IPS-18c (cell line): ENCODE data around the gene WDR88.
"Not testable (repeated sequence)": the region's sequence is repeated elsewhere in the genome, so short reads cannot be mapped to it uniquely, and the experiment has no call there.

Experiments
- H3K4me3 ChIP-seq: 2 replicates; pipeline ENCODE4 v1.7.0; 2013; ENCODE audit warnings: low read depth, mild to moderate bottlenecking, low read length, moderate library complexity; ENCODE audit not compliant: insufficient read depth
- H3K9me3 ChIP-seq: one replicate; pipeline ENCODE4 v1.6.1; 2013; ENCODE audit warnings: mild to moderate bottlenecking, low read length, moderate library complexity; ENCODE audit not compliant: control insufficient read depth, insufficient read depth

WDR88 gene

GRCh38 chr19:33212436-33213172, 80.7 kb downstream of the WDR88 start:
- Histone ChIP-seq H3K4me3 (no peak overlapping the region), H3K9me3 (no peaks in the 10 kb centered on the region)

GRCh38 chr19:33214596-33214995, 82.7 kb downstream of the WDR88 start:
- Histone ChIP-seq H3K9me3 (no peaks in the 10 kb centered on the region), H3K4me3 (no peak overlapping the region)

- Histone ChIP-seq H3K9me3 (no peaks in the 10 kb centered on the region), H3K4me3 (no peak overlapping the region)
These were observed 83.7 kb downstream of the WDR88 start for GRCh38 chr19:33215438-33216197.

DNA sequence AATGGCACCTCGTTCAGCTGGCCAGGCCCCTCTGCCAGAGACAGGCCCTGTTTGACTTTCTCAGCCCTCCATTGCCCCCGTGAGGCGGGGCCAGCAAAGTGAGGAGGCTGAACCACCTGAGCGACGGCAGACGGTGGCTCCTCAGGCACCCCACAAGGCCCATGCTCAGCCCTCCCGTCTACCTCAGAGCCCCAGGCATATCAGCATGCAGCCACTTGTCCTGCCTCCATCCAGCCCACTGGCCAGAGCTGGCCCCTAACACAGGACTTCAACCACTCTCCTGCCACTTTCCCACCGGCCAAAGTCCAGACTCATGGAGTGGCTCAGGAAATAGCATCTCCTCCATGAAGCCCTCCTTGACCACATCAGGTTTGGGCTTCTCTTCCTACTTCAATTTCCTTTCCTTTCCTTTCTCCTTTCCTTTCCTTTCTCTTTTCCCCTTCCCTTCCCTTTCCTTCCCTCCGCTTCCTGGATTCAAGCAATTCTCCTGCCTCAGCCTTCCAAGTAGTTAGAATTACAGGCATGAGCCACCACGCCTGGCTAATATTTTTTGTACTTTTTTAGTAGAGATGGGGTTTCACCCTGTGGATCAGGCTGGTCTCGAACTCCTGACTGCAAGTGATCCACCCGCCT, 84.4 kb downstream of the WDR88 start:
- H3K4me3 ChIP-seq: no peak overlapping the region
- H3K9me3 ChIP-seq: no peaks in the 10 kb centered on the region

GRCh38 chr19:33217881-33218280, 86.0 kb downstream of the WDR88 start:
- no peak overlapping the region for H3K4me3 ChIP-seq
- H3K9me3 ChIP-seq: no peaks in the 10 kb centered on the region

GRCh38 chr19:33219261-33219815, 87.4 kb downstream of the WDR88 start:
- H3K9me3 ChIP-seq: no peaks in the 10 kb centered on the region

DNA sequence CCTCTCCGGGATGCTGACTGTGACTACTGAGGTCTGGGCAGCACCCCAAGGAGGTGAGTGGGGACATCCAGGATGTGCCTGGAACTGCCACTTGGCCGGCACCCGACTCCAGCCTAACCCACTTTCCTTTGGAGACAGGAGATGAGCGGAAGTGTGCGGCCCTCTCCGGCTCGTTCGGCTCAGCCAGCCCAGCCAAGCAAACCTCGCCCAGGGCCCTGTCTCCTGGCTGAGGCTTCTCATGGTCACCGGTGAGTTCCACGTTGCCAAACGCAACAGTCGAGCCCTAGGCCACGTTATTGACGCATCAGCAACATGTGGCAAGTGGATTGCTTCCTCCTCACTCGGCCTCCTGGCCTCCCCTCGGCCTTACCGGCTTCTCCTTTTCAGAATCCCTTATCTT, 88.2 kb downstream of the WDR88 start:
- Histone ChIP-seq H3K4me3 (no peak overlapping the region), H3K9me3 (no peaks in the 10 kb centered on the region)

More at GRCh38 chr19:33219261-33219815, 87.4 kb downstream of the WDR88 start:
- no peak overlapping the region for H3K4me3 ChIP-seq

GRCh38 chr19:33220735-33221134, 88.8 kb downstream of the WDR88 start:
- H3K9me3 ChIP-seq: no peaks in the 10 kb centered on the region
- no peak overlapping the region for H3K4me3 ChIP-seq

- no peaks in the 10 kb centered on the region for H3K9me3 ChIP-seq
- H3K4me3 ChIP-seq: no peak overlapping the region
These were observed 89.7 kb downstream of the WDR88 start for GRCh38 chr19:33221638-33222037.

DNA sequence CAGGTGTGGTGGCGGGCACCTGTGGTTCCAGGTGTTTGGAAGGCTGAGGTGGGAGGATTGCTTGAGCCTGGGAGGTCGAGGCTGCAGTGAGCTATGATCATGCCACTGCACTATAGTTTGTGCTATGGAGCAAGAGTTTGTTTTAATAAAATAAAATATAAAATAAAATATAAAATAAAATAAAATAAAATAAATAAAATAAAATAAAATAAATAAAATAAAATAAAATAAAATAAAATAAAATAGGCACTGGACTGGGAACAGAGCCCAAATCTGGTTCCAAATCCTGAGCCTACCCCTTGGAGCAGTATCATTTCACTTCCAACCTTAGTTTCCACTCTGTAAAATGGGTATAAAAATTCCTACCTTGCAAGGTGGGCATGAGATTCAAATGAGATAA, 90.3 kb downstream of the WDR88 start:
- H3K4me3 ChIP-seq, H3K9me3 ChIP-seq: not testable (repeated sequence)

GRCh38 chr19:33224694-33225457, 93.0 kb downstream of the WDR88 start:
- peaks cover 3% of the 10 kb centered on the region for H3K9me3 ChIP-seq
- peak overlapping the region; percentile 61 for H3K4me3 ChIP-seq
